Spleen (tissue), 7 donors: ENCODE measurements around the gene WNK1.

ENCODE experiments used
- POLR2A ChIP-seq, 3 donors: fragments of 450-650 bp; IDR thresholded peaks; one replicate each; pipeline ENCODE4 v1.5.1; 2017; ENCODE audit warnings: antibody characterized with exemption in 3 of 3, mild to moderate bottlenecking in 1 of 3
- TF ChIP-seq, protein P1 (sequence below), 11 experiments: fragments of 200-600 bp in 7 of 11; fragments of 450-650 bp in 4 of 11; sonication (generic) in 4 of 11; IDR thresholded peaks in 8 of 11; conservative IDR thresholded peaks in 3 of 11; 1 replicate in 7 of 11; 2 replicates in 4 of 11; pipeline versions ENCODE4 v1.4.0 to v1.8.0; 2016 to 2021; ENCODE audit warnings: antibody characterized with exemption in 11 of 11, inconsistent platforms in 4 of 11, mild to moderate bottlenecking in 1 of 11
- donor health status: DM: no; HTN: no; CAD: no; lungs with moderate emphysema.
- donor health status: DM: no; HTN: no; CAD: no.
- donor health status: DM: no; HTN: no; CAD: no.

DNA sequence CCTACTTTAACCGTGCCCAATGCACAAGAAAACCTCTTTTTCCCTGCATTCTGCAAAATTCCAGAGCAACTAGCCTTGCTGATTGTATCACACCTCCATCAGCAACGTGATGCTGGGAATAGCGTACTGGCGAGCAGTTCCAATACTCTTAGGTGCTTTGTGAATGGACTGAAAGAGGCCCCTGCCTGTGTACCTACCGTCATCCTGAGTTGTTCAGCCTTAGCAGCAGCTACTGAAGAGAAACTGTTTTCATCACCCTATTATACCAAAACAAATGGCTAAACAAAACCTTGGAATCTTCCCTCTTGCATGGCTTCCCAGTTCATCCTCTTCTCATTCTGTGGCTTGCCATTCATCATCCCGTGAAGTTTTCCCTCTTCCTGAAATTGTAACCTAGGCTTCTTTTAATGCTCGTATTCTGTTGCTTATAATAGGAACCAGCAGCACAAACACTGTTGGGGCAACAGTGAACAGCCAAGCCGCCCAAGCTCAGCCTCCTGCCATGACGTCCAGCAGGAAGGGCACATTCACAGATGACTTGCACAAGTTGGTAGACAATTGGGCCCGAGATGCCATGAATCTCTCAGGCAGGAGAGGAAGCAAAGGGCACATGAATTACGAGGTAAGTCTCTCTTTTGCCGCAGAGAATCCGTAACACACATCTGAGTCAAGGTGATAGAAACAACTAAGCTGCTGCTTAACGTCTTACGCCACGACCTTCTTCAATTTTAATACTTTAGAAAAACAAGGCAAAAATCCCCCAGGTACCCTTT, 155.2 kb downstream of the WNK1 start:
- TF ChIP-seq POLR2A (IDR thresholded peaks at IDR 0.05) = no peak
- TF ChIP-seq, protein P1, sequence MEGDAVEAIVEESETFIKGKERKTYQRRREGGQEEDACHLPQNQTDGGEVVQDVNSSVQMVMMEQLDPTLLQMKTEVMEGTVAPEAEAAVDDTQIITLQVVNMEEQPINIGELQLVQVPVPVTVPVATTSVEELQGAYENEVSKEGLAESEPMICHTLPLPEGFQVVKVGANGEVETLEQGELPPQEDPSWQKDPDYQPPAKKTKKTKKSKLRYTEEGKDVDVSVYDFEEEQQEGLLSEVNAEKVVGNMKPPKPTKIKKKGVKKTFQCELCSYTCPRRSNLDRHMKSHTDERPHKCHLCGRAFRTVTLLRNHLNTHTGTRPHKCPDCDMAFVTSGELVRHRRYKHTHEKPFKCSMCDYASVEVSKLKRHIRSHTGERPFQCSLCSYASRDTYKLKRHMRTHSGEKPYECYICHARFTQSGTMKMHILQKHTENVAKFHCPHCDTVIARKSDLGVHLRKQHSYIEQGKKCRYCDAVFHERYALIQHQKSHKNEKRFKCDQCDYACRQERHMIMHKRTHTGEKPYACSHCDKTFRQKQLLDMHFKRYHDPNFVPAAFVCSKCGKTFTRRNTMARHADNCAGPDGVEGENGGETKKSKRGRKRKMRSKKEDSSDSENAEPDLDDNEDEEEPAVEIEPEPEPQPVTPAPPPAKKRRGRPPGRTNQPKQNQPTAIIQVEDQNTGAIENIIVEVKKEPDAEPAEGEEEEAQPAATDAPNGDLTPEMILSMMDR (IDR thresholded peaks at IDR 0.05 in 8 of 11, conservative IDR thresholded peaks at IDR 0.05 in 3 of 11) = no peak
